ENCODE data around the gene PPP1R2C. TPM values are rescaled to one million over a fixed set of nuclear protein-coding genes. Genes with fewer than 3 reads are reported as not detected.

The PPP1R2C gene
- total RNA-seq, 1 donor from 2014 or later = not detected

DNA sequence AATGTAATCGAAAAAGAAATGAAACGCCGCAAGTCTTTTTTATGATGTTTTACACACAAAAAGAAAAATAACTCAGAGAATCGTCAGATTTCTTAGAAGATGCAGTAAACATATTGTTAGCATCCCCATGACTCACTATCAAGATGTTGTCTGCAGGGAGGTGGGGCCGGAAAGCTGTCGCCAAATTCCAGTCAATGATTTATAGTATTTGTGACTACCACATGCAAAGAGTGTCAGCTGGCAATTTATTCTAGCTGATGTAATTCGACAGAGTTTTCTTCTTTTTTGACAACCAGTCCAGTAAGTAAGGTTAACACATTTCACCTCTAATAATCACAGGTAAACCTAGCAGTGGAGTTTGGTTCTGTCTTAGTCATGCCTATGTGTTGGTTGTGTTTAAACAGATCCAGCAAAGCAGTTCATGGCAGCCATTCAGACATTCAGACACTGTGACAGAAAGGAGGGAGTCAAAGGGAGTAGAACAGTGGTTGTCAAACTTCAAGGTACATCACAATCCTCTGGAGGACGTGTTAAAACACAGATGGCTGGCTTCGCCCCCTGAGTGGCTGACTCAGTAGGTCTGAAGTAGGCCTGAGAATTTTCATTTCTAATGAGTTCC is 19.8 kb upstream of the PPP1R2C start:
- DNase-seq (ENCODE audit: low spot score) = no peak
- Mint-ChIP-seq H3K27ac (ENCODE audit: unreplicated experiment) (no peak overlapping the region), H3K9me3 (ENCODE audit: unreplicated experiment) (no peaks in the 10 kb centered on the region), H3K4me1 (ENCODE audit: unreplicated experiment) (no peaks in the 10 kb centered on the region), H3K36me3 (ENCODE audit: low read depth, unreplicated experiment) (no peaks in the 10 kb centered on the region), H3K27me3 (ENCODE audit: unreplicated experiment) (no peaks in the 10 kb centered on the region), H3K4me3 (ENCODE audit: unreplicated experiment) (no peak overlapping the region)
- no peak for TF ChIP-seq CTCF (IDR thresholded peaks at IDR 0.05; ENCODE audit: unreplicated experiment)

- Mint-ChIP-seq H3K27me3 (ENCODE audit: unreplicated experiment) (no peaks in the 10 kb centered on the region), H3K36me3 (ENCODE audit: low read depth, unreplicated experiment) (peaks cover 6% of the 10 kb centered on the region), H3K4me1 (ENCODE audit: unreplicated experiment) (peaks cover 5% of the 10 kb centered on the region), H3K27ac (ENCODE audit: unreplicated experiment) (no peak overlapping the region), H3K9me3 (ENCODE audit: unreplicated experiment) (no peaks in the 10 kb centered on the region), H3K4me3 (ENCODE audit: unreplicated experiment) (no peak overlapping the region)
- TF ChIP-seq CTCF (IDR thresholded peaks at IDR 0.05; ENCODE audit: unreplicated experiment) = no peak
- no peak for DNase-seq (ENCODE audit: low spot score)
Observed at GRCh38 chrX:42783451-42783850, 5.5 kb upstream of the PPP1R2C start.

DNA sequence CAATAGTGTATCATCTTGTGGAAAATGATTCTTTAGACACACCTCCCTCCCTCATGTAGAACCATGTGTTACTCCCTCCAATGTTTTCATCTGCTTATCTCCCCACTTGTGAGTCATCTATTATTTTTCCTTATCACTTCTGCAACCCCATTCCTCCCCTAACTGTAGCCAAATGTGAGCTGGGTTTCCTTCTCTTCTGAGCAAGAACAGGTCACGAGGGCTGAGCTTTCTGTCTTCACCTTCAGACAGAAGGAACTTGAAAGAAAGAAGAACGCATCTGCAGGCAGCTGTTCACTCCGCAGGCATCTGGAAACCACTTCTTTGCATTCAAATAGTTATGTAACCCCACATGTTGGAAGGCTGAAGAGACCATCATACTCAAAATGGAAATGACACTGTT is 1.8 kb downstream of the PPP1R2C start:
- Mint-ChIP-seq H3K27ac (ENCODE audit: unreplicated experiment) (no peak overlapping the region), H3K9me3 (ENCODE audit: unreplicated experiment) (no peaks in the 10 kb centered on the region), H3K4me3 (ENCODE audit: unreplicated experiment) (no peak overlapping the region), H3K4me1 (ENCODE audit: unreplicated experiment) (peaks cover 5% of the 10 kb centered on the region), H3K27me3 (ENCODE audit: unreplicated experiment) (no peaks in the 10 kb centered on the region), H3K36me3 (ENCODE audit: low read depth, unreplicated experiment) (peaks cover 6% of the 10 kb centered on the region)
- no peak for TF ChIP-seq CTCF (IDR thresholded peaks at IDR 0.05; ENCODE audit: unreplicated experiment)
- no peak for DNase-seq (ENCODE audit: low spot score)

- H3K4me1 Mint-ChIP-seq (ENCODE audit: unreplicated experiment) = no peaks in the 10 kb centered on the region
- no peak overlapping the region for H3K27ac Mint-ChIP-seq (ENCODE audit: unreplicated experiment)
- no peaks in the 10 kb centered on the region for H3K9me3 Mint-ChIP-seq (ENCODE audit: unreplicated experiment)
- no peak for TF ChIP-seq CTCF (IDR thresholded peaks at IDR 0.05; ENCODE audit: unreplicated experiment)
- no peaks in the 10 kb centered on the region for H3K36me3 Mint-ChIP-seq (ENCODE audit: low read depth, unreplicated experiment)
- no peak for DNase-seq (ENCODE audit: low spot score)
- no peak overlapping the region for H3K4me3 Mint-ChIP-seq (ENCODE audit: unreplicated experiment)
- H3K27me3 Mint-ChIP-seq (ENCODE audit: unreplicated experiment) = peaks cover 2% of the 10 kb centered on the region
Observed at GRCh38 chrX:42772874-42773273, 5.1 kb downstream of the PPP1R2C start.

- no peaks in the 10 kb centered on the region for H3K9me3 Mint-ChIP-seq (ENCODE audit: unreplicated experiment)
- no peak overlapping the region for H3K27ac Mint-ChIP-seq (ENCODE audit: unreplicated experiment)
- no peak overlapping the region for H3K4me3 Mint-ChIP-seq (ENCODE audit: unreplicated experiment)
Observed at GRCh38 chrX:42771506-42772335, 6.2 kb downstream of the PPP1R2C start.

More at GRCh38 chrX:42771506-42772335, 6.2 kb downstream of the PPP1R2C start:
- H3K36me3 Mint-ChIP-seq (ENCODE audit: low read depth, unreplicated experiment) = no peaks in the 10 kb centered on the region
- no peaks in the 10 kb centered on the region for H3K4me1 Mint-ChIP-seq (ENCODE audit: unreplicated experiment)
- no peak for TF ChIP-seq CTCF (IDR thresholded peaks at IDR 0.05; ENCODE audit: unreplicated experiment)
- peaks cover 2% of the 10 kb centered on the region for H3K27me3 Mint-ChIP-seq (ENCODE audit: unreplicated experiment)
- DNase-seq (ENCODE audit: low spot score) = no peak

Measured in endothelial cell (in vitro differentiated cells).